K562 (cell line): ENCODE measurements around the gene METTL14. TPM values are rescaled to one million over a fixed set of nuclear protein-coding genes. Genes with fewer than 3 reads are reported as not detected.
A peak's percentile ranks its signal among the peaks of the same experiment; 100 is the strongest.

ENCODE experiments used
- ATAC-seq: fragments of 200-7000 bp; cut with Tn5 transposase; 3 replicates; pipeline ENCODE4 v1.9.1; 2020; ENCODE audit warnings: moderate library complexity
- Bru-seq: library from RNA; stranded (reverse); fragments of 400-500 nt; gene quantifications from one replicate; lab custom pipeline; 2021; lab: Mats Ljungman, UMichigan
- BruChase-seq, 2 experiments: library from RNA; stranded (reverse); fragments of 400-500 nt; gene quantifications; one replicate each; lab custom pipeline; 2021; lab: Mats Ljungman, UMichigan
- BruUV-seq: library from RNA; stranded (reverse); fragments of 400-500 nt; replicated peaks from 2 replicates; lab custom pipeline; 2021; lab: Mats Ljungman, UMichigan
- CTCF ChIA-PET: fragments of 300-600 bp; formaldehyde crosslinking; extraction: SDS; loops from one replicate; lab custom pipeline; 2021; ENCODE audit warnings: low intra/inter-chr PET ratio; lab: Yijun Ruan, JAX
- POLR2A ChIA-PET: fragments of 300-600, 350-650 bp; sonication (Branson Sonifier 250); formaldehyde crosslinking; extraction: SDS; loops from one replicate; lab custom pipeline; 2021; ENCODE audit warnings: antibody characterized with exemption, inconsistent platforms; lab: Yijun Ruan, JAX
- DNase-seq, 4 experiments: peaks; one replicate each; pipeline versions ENCODE4 v3.0.0 to v3.0.0-alpha.2; 2011 to 2018; ENCODE audit warnings: low spot score in 3 of 4, mixed read lengths in 3 of 4; ENCODE audit errors: extremely low read depth in 1 of 4
- FAIRE-seq: peaks from 2 replicates; lab custom pipeline; 2011; peaks lifted over from hg19 to GRCh38; lab: Jason Lieb, UNC
- H2AFZ ChIP-seq: 2 replicates; pipeline ENCODE4 v1.6.0; 2011; ENCODE audit warnings: low read depth, low read length, control low read depth, inconsistent platforms
- H3K27ac ChIP-seq: fragments of 200-600 bp; 3 replicates; pipeline ENCODE4 v1.8.0; 2011; ENCODE audit warnings: low read depth, mild to moderate bottlenecking, control low read depth, inconsistent platforms, low read length, moderate library complexity, mixed read lengths; ENCODE audit errors: extremely low read depth
- H3K27me3 ChIP-seq, 2 experiments: fragments of 300-600 bp in 1 of 2; 2 replicates in 1 of 2; 3 replicates in 1 of 2; pipeline versions ENCODE4 v1.6.0 to v1.8.0; 2011; ENCODE audit warnings: inconsistent platforms in 2 of 2, low read length in 2 of 2, mild to moderate bottlenecking in 1 of 2, mixed read lengths in 1 of 2, moderate library complexity in 1 of 2; ENCODE audit not compliant: control insufficient read depth in 2 of 2, insufficient read depth in 2 of 2
- H3K36me3 ChIP-seq: fragments of 300-600 bp; 3 replicates; pipeline ENCODE4 v1.8.0; 2011; ENCODE audit warnings: mild to moderate bottlenecking, low read length, inconsistent platforms; ENCODE audit not compliant: control insufficient read depth, insufficient read depth
- H3K4me1 ChIP-seq, 2 experiments: fragments of 200-600 bp in 1 of 2; replicated peaks in 1 of 2; 2 replicates in 1 of 2; 3 replicates in 1 of 2; pipeline versions ENCODE4 v1.5.1 to v1.8.0; 2011; ENCODE audit warnings: inconsistent platforms in 2 of 2, low read length in 2 of 2, mild to moderate bottlenecking in 1 of 2, mixed read lengths in 1 of 2, moderate library complexity in 1 of 2; ENCODE audit not compliant: control insufficient read depth in 2 of 2, insufficient read depth in 2 of 2
- H3K4me2 ChIP-seq: 2 replicates; pipeline ENCODE4 v1.6.1; 2011; ENCODE audit warnings: low read length, control low read depth, inconsistent platforms, mixed read lengths; ENCODE audit not compliant: insufficient read depth
- H3K4me3 ChIP-seq: fragments of 200-600 bp; sonication (generic), shearing (Covaris generic); 2 replicates; pipeline ENCODE4 v1.5.1; 2016; ENCODE audit warnings: control low read depth, inconsistent platforms
- H3K79me2 ChIP-seq: fragments of 200-600 bp; 3 replicates; pipeline ENCODE4 v1.8.0; 2011; ENCODE audit warnings: low read length, inconsistent platforms; ENCODE audit not compliant: control insufficient read depth, insufficient read depth
- H3K9ac ChIP-seq, 2 experiments: 2 replicates each; pipeline versions ENCODE4 v1.6.0 to v1.6.1; 2011; ENCODE audit warnings: low read depth in 2 of 2, low read length in 2 of 2, control low read depth in 1 of 2, inconsistent platforms in 1 of 2, mild to moderate bottlenecking in 1 of 2, mixed read lengths in 1 of 2; ENCODE audit not compliant: insufficient read depth in 1 of 2
- H3K9me1 ChIP-seq: one replicate; pipeline ENCODE4 v1.6.0; 2011; ENCODE audit warnings: inconsistent platforms, mild to moderate bottlenecking, low read length, moderate library complexity; ENCODE audit not compliant: control insufficient read depth, insufficient read depth
- H3K9me3 ChIP-seq: replicated peaks from 2 replicates; pipeline ENCODE4 v1.5.1; 2011; ENCODE audit warnings: low read depth, low read length, inconsistent platforms; ENCODE audit not compliant: control insufficient read depth, insufficient read depth
- H4K20me1 ChIP-seq: replicated peaks from 2 replicates; pipeline ENCODE4 v1.6.1; 2011; ENCODE audit warnings: low read length, inconsistent platforms, mixed read lengths; ENCODE audit not compliant: control insufficient read depth, insufficient read depth
- GTF2B ChIP-seq: IDR thresholded peaks from 2 replicates; pipeline ENCODE4 v1.6.1; 2011; ENCODE audit not compliant: insufficient read length; ENCODE audit errors: extremely low read depth
- MAX ChIP-seq: sonication (generic); formaldehyde crosslinking; IDR thresholded peaks from 2 replicates; pipeline ENCODE4 v1.9.0; 2022; ENCODE audit warnings: mild to moderate bottlenecking, missing genetic modification reagents
- NCOA4 ChIP-seq: fragments of 450-650 bp; IDR thresholded peaks from 2 replicates; pipeline ENCODE4 v1.6.1; 2018; ENCODE audit warnings: mild to moderate bottlenecking; ENCODE audit not compliant: partially characterized antibody
- SPI1 ChIP-seq: IDR thresholded peaks from 2 replicates; pipeline ENCODE4 v1.6.1; 2011; ENCODE audit warnings: low read depth, low read length, control low read depth, borderline replicate concordance
- UBTF ChIP-seq, 2 experiments: IDR thresholded peaks; 2 replicates each; pipeline ENCODE4 v1.6.1; 2012; ENCODE audit warnings: improper control_type of control experiment in 2 of 2, low read depth in 2 of 2, low read length in 2 of 2, borderline replicate concordance in 1 of 2
- ZHX1 ChIP-seq: fragments of 150-350 bp; conservative IDR thresholded peaks from 2 replicates; pipeline ENCODE4 v1.6.1; 2014; ENCODE audit warnings: low read length
- ZNF184 ChIP-seq: sonication (generic); formaldehyde crosslinking; IDR thresholded peaks from 2 replicates; pipeline ENCODE4 v1.5.0; 2020; ENCODE audit warnings: missing genetic modification reagents
- WGBS: fragments of 100-300 bp; shearing (Covaris generic); methylation state at CpG from one replicate; pipeline ENCODE4 v1.1.6; 2016; ENCODE audit warnings: low coverage, mixed read lengths; ENCODE audit not compliant: insufficient coverage; ENCODE audit errors: missing lambda C conversion rate; 5-methylcytosine and 5-hydroxymethylcytosine counted together
- in situ Hi-C: fragments of 300-500 bp; cut with MboI; formaldehyde crosslinking; loops from 4 replicates; pipeline ENCODE4 v1.15.0; 2018; ENCODE audit warnings: inconsistent platforms, mixed read lengths
- intact Hi-C: fragments of 100-400 bp; cut with micrococcal nuclease; formaldehyde crosslinking; loops from 2 replicates; pipeline ENCODE4 v1.14.2; 2022
- long read RNA-seq, 3 experiments: library from polyadenylated mRNA in 2 of 3; library from RNA in 1 of 3; unstranded in 2 of 3; stranded (forward) in 1 of 3; transcript quantifications; one replicate each; pipeline ENCODE4 v2.0.0, GENCODE V29; 2019 to 2022
- polyA minus RNA-seq, 3 experiments: library from RNA; depleted of rRNA, polyadenylated mRNA; stranded (reverse); fragments of >200 nt; gene quantifications; 2 replicates each; pipeline ENCODE4 v1.2.3, GENCODE V29; 2011
- polyA plus RNA-seq, 8 experiments: library from polyadenylated mRNA; depleted of rRNA in 4 of 8; stranded (reverse) in 5 of 8; unstranded in 3 of 8; fragments of >200 nt; fragmentation: Nextera tagmentation in 2 of 8; fragmentation: Illumina TruSeq in 1 of 8; extraction: Ambion mirVana in 2 of 8; extraction: Trizol in 1 of 8; gene quantifications; 2 replicates each; pipeline versions ENCODE4 v1.2.1 to v1.2.3, GENCODE V29; 2011 to 2014; ENCODE audit warnings: inconsistent platforms in 1 of 8, missing spikeins in 1 of 8
- total RNA-seq, 7 experiments: library from RNA; depleted of rRNA in 6 of 7; stranded (reverse); fragments of >200 nt in 6 of 7; fragmentation: Illumina TruSeq in 2 of 7; extraction: Trizol in 2 of 7; gene quantifications; 2 replicates each; pipeline versions ENCODE4 v1.2.1 to v1.2.3, GENCODE V29; 2011 to 2021; ENCODE audit warnings: low replicate concordance in 1 of 7

The METTL14 gene
- 17.7 and 37.4 TPM in 2 replicates for total RNA-seq (2011; cell fraction: chromatin; rRNA removed; ENCODE audit: low replicate concordance)
- total RNA-seq (2011; cell fraction: nucleolus; rRNA removed), result 7.2 and 10.0 TPM in 2 replicates
- total RNA-seq (2011; cell fraction: nucleoplasm; rRNA removed), result 9.6 and 11.1 TPM in 2 replicates
- total RNA-seq (2014; rRNA removed) (20.2 and 20.4 TPM in 2 replicates), total RNA-seq (2014; rRNA removed; fragmentation: Illumina TruSeq; extraction: Trizol) (30.7 and 36.0 TPM in 2 replicates), total RNA-seq (2015; rRNA removed; fragmentation: Illumina TruSeq; extraction: Trizol) (28.2 and 42.4 TPM in 2 replicates), total RNA-seq (2021) (33.9 and 41.0 TPM in 2 replicates), polyA plus RNA-seq (2011; rRNA removed) (20.7 and 27.7 TPM in 2 replicates), polyA plus RNA-seq (2014; fragmentation: Illumina TruSeq; extraction: Trizol) (26.8 and 32.9 TPM in 2 replicates), polyA plus RNA-seq (2014; fragmentation: Nextera tagmentation; extraction: Ambion mirVana) (10 to 100 TPM; 16.7 to 27.2 TPM), polyA plus RNA-seq (2014; rRNA removed) (23.4 and 30.5 TPM in 2 replicates), polyA minus RNA-seq (2011; rRNA and poly(A)+ RNA removed) (24.4 and 28.2 TPM in 2 replicates), Bru-seq, nascent RNA (percentile 81 among the genes with signal in this experiment), BruChase-seq, experiment 1, labeled RNA remaining after a 2-hour chase (percentile 91 among the genes with signal in this experiment), BruChase-seq, experiment 2, labeled RNA remaining after a 6-hour chase (percentile 92 among the genes with signal in this experiment)
- polyA plus RNA-seq (2011; cell fraction: cytosol; rRNA removed), result 3.9 and 8.4 TPM in 2 replicates
- polyA plus RNA-seq (2011; cell fraction: nucleus; rRNA removed), result 13.7 and 14.9 TPM in 2 replicates
- 13.0 and 16.8 TPM in 2 replicates for polyA plus RNA-seq (2012)
- polyA minus RNA-seq (2011; cell fraction: cytosol; rRNA and poly(A)+ RNA removed), result 4.3 and 5.8 TPM in 2 replicates
- polyA minus RNA-seq (2011; cell fraction: nucleus; rRNA and poly(A)+ RNA removed), result 12.0 and 22.4 TPM in 2 replicates
- long read RNA-seq, experiment 1, full-length matches to known transcripts, result 42 of 60 reads
- long read RNA-seq, experiment 1, partial matches to known transcripts, result 3 of 60 reads
- long read RNA-seq, experiment 1, other reads (novel, unspliced or antisense), result 15 of 60 reads
- long read RNA-seq, experiment 2, partial matches to known transcripts, result 8 of 13 reads
- long read RNA-seq, experiment 2, other reads (novel, unspliced or antisense), result 5 of 13 reads
- long read RNA-seq, experiment 3, full-length matches to known transcripts, result 15 of 22 reads
- long read RNA-seq, experiment 3, partial matches to known transcripts, result 2 of 22 reads
- long read RNA-seq, experiment 3, other reads (novel, unspliced or antisense), result 5 of 22 reads

- Histone ChIP-seq H3K4me1 (peaks cover 3 to 9% of the 10 kb centered on the region in 2 experiments; a peak in 3 of 5 replicates), H3K9ac (peak within 1 kb of the TSS; percentile 92 to 96), H3K4me2 (peak within 1 kb of the TSS; percentile 91), H3K27me3 (no peaks in the 10 kb centered on the region), H3K9me1 (no peaks in the 10 kb centered on the region), H2AFZ (peak within 1 kb of the TSS; percentile 100), H4K20me1 (0 out of 2 replicates have a peak, but pooled peaks cover 3% of the 10 kb centered on the region), H3K36me3 (peaks cover 24% of the 10 kb centered on the region; the same call in 2 of the 3 replicates), H3K4me3 (peak within 1 kb of the TSS; percentile 63), H3K27ac (peak within 1 kb of the TSS; percentile 93), H3K79me2 (peaks cover 26% of the 10 kb centered on the region), H3K9me3 (no peaks in the 10 kb centered on the region)
- 2% methylated on average over 40 of the region's 42 CpGs for WGBS
- FAIRE-seq (peak; percentile 83), DNase-seq (peak; percentile 82 to 96 (median 84)), ATAC-seq (peak; percentile 97)
- BruUV-seq, result TSS peak; percentile 89
- intact Hi-C loops (loop anchor here (5.0 kb wide), 2 partner anchors 143 to 403 kb away; no protein-coding TSS in a partner anchor), in situ Hi-C loops (loop anchor here (25.0 kb wide), 1 partner anchor 398 kb away; no protein-coding TSS in a partner anchor)
- ChIA-PET POLR2A (interaction anchor here (0.5 to 1.1 kb wide), 9 partner anchors 9 to 614 kb away, joined by 3 to 6 read pairs (median 3); no protein-coding TSS in a partner anchor), CTCF (no interaction called here)
- TF ChIP-seq MAX (CRISPR knock-in tag) (no peak), SPI1 (no peak), ZHX1 (no peak), ZNF184 (CRISPR knock-in tag) (no peak), GTF2B (no peak), NCOA4 (peak; percentile 31), UBTF (IDR thresholded peaks at IDR 0.05; ENCODE audit: borderline replicate concordance in 1 of 2, low read depth in 2 of 2, low read length in 2 of 2) (no peak)
Observed at GRCh38 chr4:118684873-118685811, at the start of gene METTL14. Gene METTL14 (plus strand): TSS chr4:118685392. CDS start chr4:118685535, 143 bp downstream.
